HL-60 (cell line): ENCODE data around the gene PITX1.

ENCODE experiments used
- DNase-seq, 2 experiments: peaks; one replicate each; pipeline ENCODE4 v3.0.0-alpha.2; 2010 to 2020; ENCODE audit warnings: low read depth in 1 of 2, low spot score in 1 of 2
- H3K27ac ChIP-seq: fragments of 250-450 bp; sonication (Bioruptor Pico); replicated peaks from 2 replicates; pipeline ENCODE4 v1.5.1; 2020; ENCODE audit warnings: mild to moderate bottlenecking, moderate library complexity
- H3K27me3 ChIP-seq: fragments of 250-450 bp; sonication (Bioruptor Pico); 2 replicates; pipeline ENCODE4 v1.5.1; 2021; ENCODE audit warnings: mild to moderate bottlenecking, moderate library complexity; ENCODE audit not compliant: insufficient read depth, poor library complexity, severe bottlenecking
- H3K4me3 ChIP-seq: replicated peaks from 2 replicates; pipeline ENCODE4 v1.5.1; 2011; ENCODE audit warnings: mild to moderate bottlenecking, control low read depth, low read length; ENCODE audit not compliant: insufficient read depth
- GABPA ChIP-seq: IDR thresholded peaks from 2 replicates; pipeline ENCODE4 v1.6.1; 2012; ENCODE audit warnings: low read depth
- POLR2AphosphoS5 ChIP-seq: IDR thresholded peaks from 2 replicates; pipeline ENCODE4 v1.6.1; 2012; ENCODE audit warnings: low read depth
- SPI1 ChIP-seq: IDR thresholded peaks from 2 replicates; pipeline ENCODE4 v1.6.1; 2012; ENCODE audit warnings: low read depth, mild to moderate bottlenecking, borderline replicate concordance
- TF ChIP-seq, protein P1 (sequence below): IDR thresholded peaks from one replicate; pipeline ENCODE4 v1.5.1; 2011; ENCODE audit warnings: low read length, control low read depth, inconsistent platforms; ENCODE audit not compliant: insufficient read depth
- TF ChIP-seq, protein P2 (sequence below): IDR thresholded peaks from 2 replicates; pipeline ENCODE4 v1.6.1; 2012; ENCODE audit warnings: low read depth; ENCODE audit not compliant: insufficient replicate concordance

The PITX1 gene

GRCh38 chr5:134979416-134979815, 54.6 kb downstream of the PITX1 start:
- Histone ChIP-seq H3K27ac (no peak overlapping the region), H3K4me3 (no peak overlapping the region), H3K27me3 (no peaks in the 10 kb centered on the region)
- DNase-seq, result no peak
- TF ChIP-seq POLR2AphosphoS5 (no peak), GABPA (no peak), SPI1 (no peak)
- TF ChIP-seq, protein P1, sequence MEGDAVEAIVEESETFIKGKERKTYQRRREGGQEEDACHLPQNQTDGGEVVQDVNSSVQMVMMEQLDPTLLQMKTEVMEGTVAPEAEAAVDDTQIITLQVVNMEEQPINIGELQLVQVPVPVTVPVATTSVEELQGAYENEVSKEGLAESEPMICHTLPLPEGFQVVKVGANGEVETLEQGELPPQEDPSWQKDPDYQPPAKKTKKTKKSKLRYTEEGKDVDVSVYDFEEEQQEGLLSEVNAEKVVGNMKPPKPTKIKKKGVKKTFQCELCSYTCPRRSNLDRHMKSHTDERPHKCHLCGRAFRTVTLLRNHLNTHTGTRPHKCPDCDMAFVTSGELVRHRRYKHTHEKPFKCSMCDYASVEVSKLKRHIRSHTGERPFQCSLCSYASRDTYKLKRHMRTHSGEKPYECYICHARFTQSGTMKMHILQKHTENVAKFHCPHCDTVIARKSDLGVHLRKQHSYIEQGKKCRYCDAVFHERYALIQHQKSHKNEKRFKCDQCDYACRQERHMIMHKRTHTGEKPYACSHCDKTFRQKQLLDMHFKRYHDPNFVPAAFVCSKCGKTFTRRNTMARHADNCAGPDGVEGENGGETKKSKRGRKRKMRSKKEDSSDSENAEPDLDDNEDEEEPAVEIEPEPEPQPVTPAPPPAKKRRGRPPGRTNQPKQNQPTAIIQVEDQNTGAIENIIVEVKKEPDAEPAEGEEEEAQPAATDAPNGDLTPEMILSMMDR, result no peak
- TF ChIP-seq, protein P2, sequence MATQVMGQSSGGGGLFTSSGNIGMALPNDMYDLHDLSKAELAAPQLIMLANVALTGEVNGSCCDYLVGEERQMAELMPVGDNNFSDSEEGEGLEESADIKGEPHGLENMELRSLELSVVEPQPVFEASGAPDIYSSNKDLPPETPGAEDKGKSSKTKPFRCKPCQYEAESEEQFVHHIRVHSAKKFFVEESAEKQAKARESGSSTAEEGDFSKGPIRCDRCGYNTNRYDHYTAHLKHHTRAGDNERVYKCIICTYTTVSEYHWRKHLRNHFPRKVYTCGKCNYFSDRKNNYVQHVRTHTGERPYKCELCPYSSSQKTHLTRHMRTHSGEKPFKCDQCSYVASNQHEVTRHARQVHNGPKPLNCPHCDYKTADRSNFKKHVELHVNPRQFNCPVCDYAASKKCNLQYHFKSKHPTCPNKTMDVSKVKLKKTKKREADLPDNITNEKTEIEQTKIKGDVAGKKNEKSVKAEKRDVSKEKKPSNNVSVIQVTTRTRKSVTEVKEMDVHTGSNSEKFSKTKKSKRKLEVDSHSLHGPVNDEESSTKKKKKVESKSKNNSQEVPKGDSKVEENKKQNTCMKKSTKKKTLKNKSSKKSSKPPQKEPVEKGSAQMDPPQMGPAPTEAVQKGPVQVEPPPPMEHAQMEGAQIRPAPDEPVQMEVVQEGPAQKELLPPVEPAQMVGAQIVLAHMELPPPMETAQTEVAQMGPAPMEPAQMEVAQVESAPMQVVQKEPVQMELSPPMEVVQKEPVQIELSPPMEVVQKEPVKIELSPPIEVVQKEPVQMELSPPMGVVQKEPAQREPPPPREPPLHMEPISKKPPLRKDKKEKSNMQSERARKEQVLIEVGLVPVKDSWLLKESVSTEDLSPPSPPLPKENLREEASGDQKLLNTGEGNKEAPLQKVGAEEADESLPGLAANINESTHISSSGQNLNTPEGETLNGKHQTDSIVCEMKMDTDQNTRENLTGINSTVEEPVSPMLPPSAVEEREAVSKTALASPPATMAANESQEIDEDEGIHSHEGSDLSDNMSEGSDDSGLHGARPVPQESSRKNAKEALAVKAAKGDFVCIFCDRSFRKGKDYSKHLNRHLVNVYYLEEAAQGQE, result no peak
